H1 (cell line): Measurements from ENCODE around the gene AQP12A.

ENCODE experiments used
- CBX8 ChIP-seq: fragments of 300-800, 300-1000 bp; sonication (generic); IDR thresholded peaks from 2 replicates; pipeline ENCODE4 v1.7.1; 2016; ENCODE audit warnings: low read depth, low read length, borderline replicate concordance
- CHD7 ChIP-seq: fragments of 300-600 bp; sonication (generic); IDR thresholded peaks from 2 replicates; pipeline ENCODE4 v1.7.1; 2012; ENCODE audit warnings: low read length, moderate library complexity, mild to moderate bottlenecking, inconsistent platforms; ENCODE audit not compliant: insufficient replicate concordance
- CREB1 ChIP-seq: IDR thresholded peaks from 2 replicates; pipeline ENCODE4 v1.6.1; 2012; ENCODE audit warnings: inconsistent platforms
- CTCF ChIP-seq, 3 experiments: IDR thresholded peaks; 1 replicate in 2 of 3; 2 replicates in 1 of 3; pipeline versions ENCODE4 v1.5.1 to v1.6.1; 2011; ENCODE audit warnings: low read length in 3 of 3, mild to moderate bottlenecking in 3 of 3, inconsistent platforms in 2 of 3, low read depth in 1 of 3, moderate library complexity in 1 of 3; ENCODE audit not compliant: insufficient read depth in 1 of 3; ENCODE audit errors: control extremely low read depth in 1 of 3
- EGR1 ChIP-seq: IDR thresholded peaks from 2 replicates; pipeline ENCODE4 v1.6.1; 2011; ENCODE audit warnings: low read depth, low read length, borderline replicate concordance
- JUND ChIP-seq: IDR thresholded peaks from 2 replicates; pipeline ENCODE4 v1.6.1; 2011; ENCODE audit warnings: mild to moderate bottlenecking, improper control_type of control experiment, low read length
- NRF1 ChIP-seq: IDR thresholded peaks from 2 replicates; pipeline ENCODE4 v1.6.1; 2011; ENCODE audit warnings: mild to moderate bottlenecking, low read depth, low read length, improper control_type of control experiment
- POLR2A ChIP-seq, 2 experiments: IDR thresholded peaks; 1 replicate in 1 of 2; 2 replicates in 1 of 2; pipeline ENCODE4 v1.6.1; 2011; ENCODE audit warnings: low read depth in 2 of 2, low read length in 2 of 2, mild to moderate bottlenecking in 2 of 2; ENCODE audit errors: control extremely low read depth in 1 of 2
- POLR2AphosphoS5 ChIP-seq: IDR thresholded peaks from 2 replicates; pipeline ENCODE4 v1.6.1; 2011; ENCODE audit warnings: low read depth, low read length
- RFX5 ChIP-seq: IDR thresholded peaks from 2 replicates; pipeline ENCODE4 v1.6.1; 2011; ENCODE audit warnings: low read depth, low read length, improper control_type of control experiment, borderline replicate concordance
- SUZ12 ChIP-seq: fragments of 200-600 bp; sonication (generic); IDR thresholded peaks from 2 replicates; pipeline ENCODE4 v1.6.1; 2012; ENCODE audit warnings: mild to moderate bottlenecking, inconsistent platforms, low read length, moderate library complexity, mixed read lengths
- TAF1 ChIP-seq: IDR thresholded peaks from 2 replicates; pipeline ENCODE4 v1.6.1; 2011; ENCODE audit warnings: mild to moderate bottlenecking, low read depth, low read length

- peak in 1 of 2 experiments; percentile 33; a peak in 1 of 3 replicates for TF ChIP-seq POLR2A (IDR thresholded peaks at IDR 0.05; ENCODE audit: control extremely low read depth in 1 of 2, low read depth in 2 of 2, low read length in 2 of 2)
- no peak for TF ChIP-seq CTCF (IDR thresholded peaks at IDR 0.05; ENCODE audit: control extremely low read depth in 1 of 3, insufficient read depth in 1 of 3, low read depth in 1 of 3, low read length in 3 of 3)
- TF ChIP-seq POLR2AphosphoS5, result 0 out of 2 replicates have a peak, but pooled peaks have one; percentile 18
- no peak for TF ChIP-seq SUZ12
- no peak for TF ChIP-seq CREB1
- TF ChIP-seq TAF1, result no peak
- no peak for TF ChIP-seq JUND
- no peak for TF ChIP-seq EGR1
- TF ChIP-seq NRF1, result no peak
- TF ChIP-seq CBX8, result no peak
- TF ChIP-seq CHD7, result no peak
- no peak for TF ChIP-seq RFX5
Observed at GRCh38 chr2:240712121-240712520, 20.5 kb downstream of the AQP12A start.
